ENCODE measurements around the gene SMURF2.
A peak's percentile ranks its signal among the peaks of the same experiment; 100 is the strongest.

DNA sequence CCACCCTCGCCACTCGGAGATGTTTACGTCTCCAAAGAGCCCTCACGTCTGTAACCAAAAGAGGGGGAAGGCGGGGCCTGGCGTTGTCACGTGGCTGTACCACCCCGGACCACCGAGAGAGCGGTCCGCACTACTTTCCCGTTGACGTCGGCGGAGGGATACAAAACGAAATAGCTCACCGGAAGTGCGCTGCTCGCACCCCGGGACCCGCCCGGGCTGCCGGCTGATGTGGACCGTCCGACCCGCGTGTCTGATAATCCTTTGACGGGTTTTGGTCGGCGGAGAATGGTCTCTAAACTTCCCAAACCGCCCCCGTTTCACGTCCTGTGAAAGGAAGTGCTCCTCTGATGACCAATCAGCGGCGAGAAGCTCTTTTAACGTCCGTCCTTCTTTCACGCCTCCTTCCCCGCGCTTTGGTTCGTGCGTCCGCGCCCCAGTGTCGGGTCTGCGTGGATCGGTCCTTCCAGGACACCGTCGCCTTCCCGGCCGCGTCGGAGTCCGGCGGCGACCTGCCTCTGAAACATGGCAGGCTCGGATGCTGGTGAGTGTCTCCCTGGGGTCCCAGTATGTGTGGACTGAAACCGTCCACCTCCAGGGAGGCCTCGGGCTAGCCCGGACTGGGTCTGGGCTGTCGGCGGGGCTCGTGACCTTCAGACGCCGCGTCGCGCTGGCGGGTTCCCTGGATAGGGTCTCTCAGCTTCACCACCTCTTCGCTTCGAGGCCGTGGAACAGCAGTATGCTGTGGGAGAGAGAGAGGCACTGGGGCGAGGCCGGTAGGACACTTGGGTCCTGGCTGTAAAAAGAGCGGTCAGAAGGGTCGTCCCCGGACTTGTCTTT lies 155.3 kb downstream of the SMURF2 start, which contains the start of gene CEP95:
- TF ChIP-seq, protein P1, sequence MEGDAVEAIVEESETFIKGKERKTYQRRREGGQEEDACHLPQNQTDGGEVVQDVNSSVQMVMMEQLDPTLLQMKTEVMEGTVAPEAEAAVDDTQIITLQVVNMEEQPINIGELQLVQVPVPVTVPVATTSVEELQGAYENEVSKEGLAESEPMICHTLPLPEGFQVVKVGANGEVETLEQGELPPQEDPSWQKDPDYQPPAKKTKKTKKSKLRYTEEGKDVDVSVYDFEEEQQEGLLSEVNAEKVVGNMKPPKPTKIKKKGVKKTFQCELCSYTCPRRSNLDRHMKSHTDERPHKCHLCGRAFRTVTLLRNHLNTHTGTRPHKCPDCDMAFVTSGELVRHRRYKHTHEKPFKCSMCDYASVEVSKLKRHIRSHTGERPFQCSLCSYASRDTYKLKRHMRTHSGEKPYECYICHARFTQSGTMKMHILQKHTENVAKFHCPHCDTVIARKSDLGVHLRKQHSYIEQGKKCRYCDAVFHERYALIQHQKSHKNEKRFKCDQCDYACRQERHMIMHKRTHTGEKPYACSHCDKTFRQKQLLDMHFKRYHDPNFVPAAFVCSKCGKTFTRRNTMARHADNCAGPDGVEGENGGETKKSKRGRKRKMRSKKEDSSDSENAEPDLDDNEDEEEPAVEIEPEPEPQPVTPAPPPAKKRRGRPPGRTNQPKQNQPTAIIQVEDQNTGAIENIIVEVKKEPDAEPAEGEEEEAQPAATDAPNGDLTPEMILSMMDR (IDR thresholded peaks at IDR 0.05) = peak in 2 of 3 donors; percentile 5 to 10
- TF ChIP-seq POLR2A (IDR thresholded peaks at IDR 0.05) (peak; percentile 88), EP300 (IDR thresholded peaks at IDR 0.05) (no peak)

Measured in ovary (tissue), 3 donors.